ENCODE results near the gene C1orf167.
"Not testable (repeated sequence)": the region's sequence is repeated elsewhere in the genome, so short reads cannot be mapped to it uniquely, and the experiment has no call there.

The C1orf167 gene

GRCh38 chr1:11800756-11801433 is 38.9 kb downstream of the C1orf167 start:
- no peak for DNase-seq (ENCODE audit: low read depth)

- DNase-seq (ENCODE audit: low read depth) = no peak
These were observed 40.6 kb downstream of the C1orf167 start for GRCh38 chr1:11802616-11802972.

GRCh38 chr1:11802973-11803885 is 41.2 kb downstream of the C1orf167 start:
- DNase-seq (ENCODE audit: low read depth) = peak; percentile 67

- DNase-seq (ENCODE audit: low read depth) = not testable (repeated sequence)
These were observed 42.1 kb downstream of the C1orf167 start for GRCh38 chr1:11803924-11804665.

GRCh38 chr1:11804666-11805421 is 42.9 kb downstream of the C1orf167 start:
- peak; percentile 13 for DNase-seq (ENCODE audit: low read depth)

GRCh38 chr1:11805422-11806306 is 43.7 kb downstream of the C1orf167 start, which contains the start of the genes CLCN6 and MTHFR:
Gene CLCN6, plus strand, starts transcription at chr1:11806191. Its CDS starts 72 bp downstream, at chr1:11806263.
Gene MTHFR, minus strand, starts transcription at chr1:11805964. Its CDS starts 2,848 bp downstream, at chr1:11803116.
- DNase-seq (ENCODE audit: low read depth) = peak; percentile 99

- DNase-seq (ENCODE audit: low read depth) = no peak
These were observed 44.4 kb downstream of the C1orf167 start for GRCh38 chr1:11806307-11806936.

- no peak for DNase-seq (ENCODE audit: low read depth)
These were observed 45.1 kb downstream of the C1orf167 start for GRCh38 chr1:11807133-11807532.

GRCh38 chr1:11813021-11813420 is 51.0 kb downstream of the C1orf167 start:
- no peak for DNase-seq (ENCODE audit: low read depth)

GRCh38 chr1:11817192-11817591 is 55.2 kb downstream of the C1orf167 start:
- no peak for DNase-seq (ENCODE audit: low read depth)

- no peak for DNase-seq (ENCODE audit: low read depth)
These were observed 60.1 kb downstream of the C1orf167 start for GRCh38 chr1:11822091-11822490.

GRCh38 chr1:11823366-11824137 is 61.6 kb downstream of the C1orf167 start:
- DNase-seq (ENCODE audit: low read depth) = no peak

GRCh38 chr1:11825131-11825530 is 63.1 kb downstream of the C1orf167 start:
- no peak for DNase-seq (ENCODE audit: low read depth)

- DNase-seq (ENCODE audit: low read depth) = no peak
These were observed 65.0 kb downstream of the C1orf167 start for GRCh38 chr1:11826946-11827345.

- DNase-seq (ENCODE audit: low read depth) = no peak
These were observed 66.5 kb downstream of the C1orf167 start for GRCh38 chr1:11828511-11828910.

GRCh38 chr1:11831945-11832725 is 70.1 kb downstream of the C1orf167 start:
- no peak for DNase-seq (ENCODE audit: low read depth)

- DNase-seq (ENCODE audit: low read depth) = no peak
These were observed 71.5 kb downstream of the C1orf167 start for GRCh38 chr1:11833497-11833896.

- DNase-seq (ENCODE audit: low read depth) = no peak
These were observed 71.9 kb downstream of the C1orf167 start for GRCh38 chr1:11833900-11834299.
